ENCODE results near the gene NFASC. TPM values are rescaled to one million over a fixed set of nuclear protein-coding genes. Genes with fewer than 3 reads are reported as not detected.

Gene NFASC
- 28.6 and 36.9 TPM in 2 replicates for total RNA-seq

- peaks cover 49% of the 10 kb centered on the region for H3K79me2 ChIP-seq (ENCODE audit: insufficient read depth, low read length)
- no peak within 1 kb of the TSS for H3K4me2 ChIP-seq (ENCODE audit: insufficient read depth, low read length)
- peak; percentile 58 for DNase-seq (ENCODE audit: insufficient read length, low spot score, missing footprints)
Measured at GRCh38 chr1:204870160-204870912, at the start of gene NFASC. TSS of gene NFASC (plus strand) at chr1:204870862. CDS start at chr1:204944316, 73,454 bp downstream.

DNA sequence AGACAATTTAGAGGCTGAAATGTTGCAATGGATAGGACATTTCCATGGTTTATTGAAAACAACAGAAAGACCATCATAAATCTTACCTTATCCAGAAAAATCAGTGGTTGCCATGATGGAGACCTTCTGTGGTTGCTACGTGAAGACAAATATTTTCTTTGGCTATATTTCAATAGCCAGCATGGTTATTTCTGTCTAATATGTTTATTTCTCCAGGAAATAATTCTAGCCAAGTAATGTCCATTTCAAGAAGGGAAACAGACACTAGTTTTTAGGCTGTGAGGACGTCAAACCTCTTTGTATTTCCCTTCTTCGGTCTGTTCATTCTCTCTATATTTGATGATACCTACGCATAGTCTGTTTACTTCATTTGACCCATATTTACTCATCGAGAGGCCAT, 49.2 kb upstream of the NFASC start:
- H3K4me1 ChIP-seq (ENCODE audit: insufficient read depth, low read length) = no peaks in the 10 kb centered on the region
- no peak overlapping the region for H2AFZ ChIP-seq (ENCODE audit: low read length)
- DNase-seq (ENCODE audit: insufficient read length, low spot score, missing footprints) = no peak
- TF ChIP-seq CTCF (IDR thresholded peaks at IDR 0.05; ENCODE audit: extremely low read depth, low read depth, low read length) = no peak
- no peak overlapping the region for H3K4me2 ChIP-seq (ENCODE audit: insufficient read depth, low read length)
- peaks cover 25% of the 10 kb centered on the region for H3K27me3 ChIP-seq (ENCODE audit: insufficient read depth, low read length)
- no peak overlapping the region for H3K27ac ChIP-seq (ENCODE audit: low read depth, low read length)
- H3K36me3 ChIP-seq (ENCODE audit: insufficient read depth, low read length) = no peaks in the 10 kb centered on the region
- no peaks in the 10 kb centered on the region for H4K20me1 ChIP-seq (ENCODE audit: insufficient read depth, low read length)
- H3K4me3 ChIP-seq (ENCODE audit: insufficient read depth, low read length) = no peak overlapping the region
- H3K79me2 ChIP-seq (ENCODE audit: insufficient read depth, low read length) = no peaks in the 10 kb centered on the region
- H3K9me3 ChIP-seq (ENCODE audit: low read depth, low read length) = no peaks in the 10 kb centered on the region

More at GRCh38 chr1:204870160-204870912, at the start of gene NFASC:
- TF ChIP-seq CTCF (IDR thresholded peaks at IDR 0.05; ENCODE audit: extremely low read depth, low read depth, low read length) = no peak
- Histone ChIP-seq H4K20me1 (ENCODE audit: insufficient read depth, low read length) (peaks cover 76% of the 10 kb centered on the region), H3K36me3 (ENCODE audit: insufficient read depth, low read length) (no peaks in the 10 kb centered on the region), H3K9me3 (ENCODE audit: low read depth, low read length) (no peaks in the 10 kb centered on the region), H3K4me3 (ENCODE audit: insufficient read depth, low read length) (no peak within 1 kb of the TSS), H3K27me3 (ENCODE audit: insufficient read depth, low read length) (no peaks in the 10 kb centered on the region), H3K27ac (ENCODE audit: low read depth, low read length) (peak within 1 kb of the TSS; percentile 9), H3K4me1 (ENCODE audit: insufficient read depth, low read length) (peaks cover 20% of the 10 kb centered on the region), H2AFZ (ENCODE audit: low read length) (no peak within 1 kb of the TSS)

DNA sequence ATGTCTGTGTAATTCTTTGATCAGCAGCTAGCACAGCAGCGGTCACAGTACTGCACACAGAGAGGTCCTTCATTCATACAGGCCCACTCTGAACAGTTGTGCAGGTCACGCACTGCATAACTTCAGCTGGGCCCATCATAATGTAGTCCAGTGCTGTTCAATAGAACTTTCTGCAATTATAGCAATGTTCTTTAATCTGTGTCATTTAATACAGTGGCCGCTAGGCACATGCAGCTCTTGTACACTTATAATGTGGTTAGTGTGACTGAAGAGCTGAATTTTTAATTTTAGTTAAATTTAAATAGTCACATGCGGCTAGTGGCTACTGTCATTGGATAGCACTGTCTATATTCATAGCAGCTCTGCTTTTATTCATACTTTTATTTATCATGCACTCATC, 48.7 kb upstream of the NFASC start:
- no peak for TF ChIP-seq CTCF (IDR thresholded peaks at IDR 0.05; ENCODE audit: extremely low read depth, low read depth, low read length)
- Histone ChIP-seq H3K27me3 (ENCODE audit: insufficient read depth, low read length) (peaks cover 21% of the 10 kb centered on the region), H3K4me1 (ENCODE audit: insufficient read depth, low read length) (no peaks in the 10 kb centered on the region), H2AFZ (ENCODE audit: low read length) (no peak overlapping the region), H3K79me2 (ENCODE audit: insufficient read depth, low read length) (no peaks in the 10 kb centered on the region), H3K36me3 (ENCODE audit: insufficient read depth, low read length) (no peaks in the 10 kb centered on the region), H3K4me3 (ENCODE audit: insufficient read depth, low read length) (no peak overlapping the region), H4K20me1 (ENCODE audit: insufficient read depth, low read length) (no peaks in the 10 kb centered on the region), H3K4me2 (ENCODE audit: insufficient read depth, low read length) (no peak overlapping the region), H3K27ac (ENCODE audit: low read depth, low read length) (no peak overlapping the region), H3K9me3 (ENCODE audit: low read depth, low read length) (no peaks in the 10 kb centered on the region)
- DNase-seq (ENCODE audit: insufficient read length, low spot score, missing footprints) = no peak

DNA sequence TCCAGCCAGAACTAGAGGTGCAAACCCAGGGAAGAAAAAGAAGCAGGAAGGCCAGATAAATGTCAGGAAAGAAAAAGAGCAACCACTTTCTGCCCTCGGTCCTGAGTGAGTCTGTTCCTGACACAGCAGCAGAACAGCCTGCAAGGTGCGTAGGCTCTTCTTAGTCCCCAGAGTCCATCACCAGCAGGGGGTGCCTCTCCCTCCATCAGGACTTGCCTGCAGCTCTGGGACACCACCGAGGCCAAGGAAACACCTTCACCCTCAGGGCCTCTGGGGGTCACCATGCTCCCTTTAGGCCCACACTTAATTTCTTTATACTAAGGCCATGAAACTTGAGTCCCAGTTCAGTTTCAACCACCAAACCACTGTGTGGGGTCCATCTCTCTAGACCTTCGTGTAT, 43.7 kb upstream of the NFASC start:
- H3K27ac ChIP-seq (ENCODE audit: low read depth, low read length) = no peak overlapping the region
- H3K36me3 ChIP-seq (ENCODE audit: insufficient read depth, low read length) = no peaks in the 10 kb centered on the region
- H3K79me2 ChIP-seq (ENCODE audit: insufficient read depth, low read length) = peaks cover 25% of the 10 kb centered on the region
- no peak overlapping the region for H3K4me3 ChIP-seq (ENCODE audit: insufficient read depth, low read length)
- no peaks in the 10 kb centered on the region for H3K9me3 ChIP-seq (ENCODE audit: low read depth, low read length)
- peaks cover 21% of the 10 kb centered on the region for H3K4me1 ChIP-seq (ENCODE audit: insufficient read depth, low read length)
- H3K4me2 ChIP-seq (ENCODE audit: insufficient read depth, low read length) = no peak overlapping the region
- DNase-seq (ENCODE audit: insufficient read length, low spot score, missing footprints) = no peak
- peaks cover 19% of the 10 kb centered on the region for H4K20me1 ChIP-seq (ENCODE audit: insufficient read depth, low read length)
- TF ChIP-seq CTCF (IDR thresholded peaks at IDR 0.05; ENCODE audit: extremely low read depth, low read depth, low read length) = peak; percentile 47
- H3K27me3 ChIP-seq (ENCODE audit: insufficient read depth, low read length) = peaks cover 9% of the 10 kb centered on the region
- H2AFZ ChIP-seq (ENCODE audit: low read length) = no peak overlapping the region

All from osteoblast (primary cell).